NCI-H2196 treated with DMSO at 0.1 percent for 48 hours (cell line): ENCODE measurements around the gene DENND1A.
"Not testable (repeated sequence)": the region's sequence is repeated elsewhere in the genome, so short reads cannot be mapped to it uniquely, and the experiment has no call there.

Source experiments
- DNase-seq: peaks from one replicate; lab custom pipeline; 2025; ENCODE audit not compliant: unreplicated experiment; lab: John Stamatoyannopoulos, UW

DENND1A gene

GRCh38 chr9:123335193-123335985 lies 594.5 kb downstream of the DENND1A start:
- no peak for DNase-seq

DNA sequence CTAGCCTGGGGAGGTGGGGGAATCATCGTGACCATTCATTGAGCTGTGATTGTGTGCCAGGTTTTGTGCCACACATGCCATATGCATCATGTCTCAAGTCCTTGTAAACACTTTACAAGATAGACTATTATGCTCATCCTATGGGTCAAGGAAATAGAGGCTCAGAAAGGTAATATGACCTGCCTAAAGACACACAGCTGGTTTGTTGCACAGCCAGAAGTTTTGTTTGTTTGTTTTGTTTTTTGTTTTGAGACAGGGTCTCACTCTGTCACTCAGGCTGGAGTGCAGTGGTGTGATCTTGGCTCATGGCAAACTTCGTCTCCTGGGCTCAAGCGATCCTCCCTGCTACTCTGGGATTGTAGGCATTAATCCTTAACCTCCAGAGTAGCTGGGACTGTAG lies 595.3 kb downstream of the DENND1A start:
- no peak for DNase-seq

GRCh38 chr9:123333058-123333669 lies 596.8 kb downstream of the DENND1A start:
- DNase-seq, result not testable (repeated sequence)

DNA sequence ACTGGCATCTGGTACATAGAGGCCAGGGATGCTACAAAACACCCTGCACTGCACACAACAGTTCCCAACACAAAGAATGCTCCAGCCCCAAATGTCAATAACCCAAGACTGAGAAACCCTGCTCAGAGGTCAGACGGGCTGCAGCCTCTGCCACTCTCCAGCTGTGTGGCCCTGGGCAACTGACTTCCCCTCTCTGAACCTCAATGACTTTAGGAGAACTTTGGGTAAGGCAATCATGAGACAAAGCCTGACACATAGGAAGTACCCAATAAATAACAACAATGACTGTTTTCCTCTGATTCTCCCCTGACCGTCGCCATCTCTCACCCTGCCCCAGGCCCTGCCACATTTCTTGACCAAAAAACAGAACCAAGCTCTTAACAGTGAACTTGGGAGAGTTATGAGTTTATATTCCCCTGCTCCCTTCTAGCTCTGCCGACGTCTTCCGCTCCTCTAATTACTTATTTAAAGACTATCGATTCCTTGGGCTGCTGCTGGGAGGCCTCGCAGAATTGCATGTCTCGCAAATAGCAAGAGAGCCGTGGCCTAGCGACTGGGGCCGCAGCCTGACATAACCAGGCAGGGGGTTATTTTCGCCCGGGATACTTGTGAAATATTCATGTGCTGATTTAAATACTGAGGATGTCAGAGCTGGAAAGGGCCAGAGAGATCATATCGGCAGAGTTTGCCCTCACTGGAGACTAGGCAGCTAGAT lies 598.4 kb downstream of the DENND1A start:
- no peak for DNase-seq
